Measurements from ENCODE around the gene BTG4. TPM values are rescaled to one million over a fixed set of nuclear protein-coding genes. Genes with fewer than 3 reads are reported as not detected.

The BTG4 gene
- total RNA-seq, 1 donor from 2014 or later, result not detected

- H3K27me3 ChIP-seq, result no peaks in the 10 kb centered on the region
- no peak for TF ChIP-seq POLR2AphosphoS5 (IDR thresholded peaks at IDR 0.05; ENCODE audit: insufficient read depth in 1 of 2, low read depth in 1 of 2)
- TF ChIP-seq POLR2A (IDR thresholded peaks at IDR 0.05), result no peak
- TF ChIP-seq CTCF (IDR thresholded peaks at IDR 0.05), result no peak
- DNase-seq (ENCODE audit: extremely low spot score in 2 of 2), result peak in 1 of 2 donors; percentile 74
- intact Hi-C loops (cut with DNase I), result no loop called here
- no peaks in the 10 kb centered on the region for H3K36me3 ChIP-seq
- no peaks in the 10 kb centered on the region for H3K9me3 ChIP-seq
- no peak overlapping the region for H3K27ac ChIP-seq
- H3K4me1 ChIP-seq, result no peaks in the 10 kb centered on the region
- no peak overlapping the region for H3K4me3 ChIP-seq
Measured at GRCh38 chr11:111455291-111456085, 56.7 kb downstream of the BTG4 start.

- H3K36me3 ChIP-seq, result no peaks in the 10 kb centered on the region
- intact Hi-C loops (cut with DNase I), result no loop called here
- H3K27me3 ChIP-seq, result no peaks in the 10 kb centered on the region
- no peaks in the 10 kb centered on the region for H3K9me3 ChIP-seq
- no peak for TF ChIP-seq POLR2AphosphoS5 (IDR thresholded peaks at IDR 0.05; ENCODE audit: insufficient read depth in 1 of 2, low read depth in 1 of 2)
- peak in 1 of 3 experiments; percentile 19 for TF ChIP-seq CTCF (IDR thresholded peaks at IDR 0.05)
- TF ChIP-seq POLR2A (IDR thresholded peaks at IDR 0.05), result no peak
- no peak overlapping the region for H3K4me3 ChIP-seq
- H3K27ac ChIP-seq, result no peak overlapping the region
- H3K4me1 ChIP-seq, result no peaks in the 10 kb centered on the region
- DNase-seq (ENCODE audit: extremely low spot score in 2 of 2), result peak in 1 of 2 donors; percentile 69
Measured at GRCh38 chr11:111454561-111455192, 57.5 kb downstream of the BTG4 start.

GRCh38 chr11:111452817-111453552 is 59.2 kb downstream of the BTG4 start:
- Histone ChIP-seq H3K4me3 (no peak overlapping the region), H3K9me3 (no peaks in the 10 kb centered on the region), H3K27me3 (no peaks in the 10 kb centered on the region), H3K36me3 (no peaks in the 10 kb centered on the region), H3K4me1 (no peaks in the 10 kb centered on the region), H3K27ac (no peak overlapping the region)
- DNase-seq (ENCODE audit: extremely low spot score in 2 of 2), result peak in 1 of 2 donors; percentile 88
- TF ChIP-seq POLR2AphosphoS5 (IDR thresholded peaks at IDR 0.05; ENCODE audit: insufficient read depth in 1 of 2, low read depth in 1 of 2), result no peak
- no peak for TF ChIP-seq POLR2A (IDR thresholded peaks at IDR 0.05)
- no peak for TF ChIP-seq CTCF (IDR thresholded peaks at IDR 0.05)
- intact Hi-C loops (cut with DNase I), result no loop called here

GRCh38 chr11:111452146-111452545 is 60.0 kb downstream of the BTG4 start:
- intact Hi-C loops (cut with DNase I), result no loop called here

More at GRCh38 chr11:111452146-111452545, 60.0 kb downstream of the BTG4 start:
- DNase-seq (ENCODE audit: extremely low spot score in 2 of 2), result peak in 1 of 2 donors; percentile 81
- Histone ChIP-seq H3K4me3 (no peak overlapping the region), H3K27me3 (no peaks in the 10 kb centered on the region), H3K27ac (no peak overlapping the region), H3K36me3 (no peaks in the 10 kb centered on the region), H3K4me1 (no peaks in the 10 kb centered on the region), H3K9me3 (no peaks in the 10 kb centered on the region)
- TF ChIP-seq POLR2A (IDR thresholded peaks at IDR 0.05), result no peak
- TF ChIP-seq CTCF (IDR thresholded peaks at IDR 0.05), result no peak
- no peak for TF ChIP-seq POLR2AphosphoS5 (IDR thresholded peaks at IDR 0.05; ENCODE audit: insufficient read depth in 1 of 2, low read depth in 1 of 2)

Data from vagina (tissue), 2 donors.